T1000 (cell line): Measurements from ENCODE around the gene DNER.

Source experiments
- DNase-seq: peaks from one replicate; lab custom pipeline; 2025; ENCODE audit warnings: mixed read lengths; lab: John Stamatoyannopoulos, UW

The DNER gene

GRCh38 chr2:229335877-229336346 is 378.4 kb downstream of the DNER start:
- DNase-seq, result no peak

DNA sequence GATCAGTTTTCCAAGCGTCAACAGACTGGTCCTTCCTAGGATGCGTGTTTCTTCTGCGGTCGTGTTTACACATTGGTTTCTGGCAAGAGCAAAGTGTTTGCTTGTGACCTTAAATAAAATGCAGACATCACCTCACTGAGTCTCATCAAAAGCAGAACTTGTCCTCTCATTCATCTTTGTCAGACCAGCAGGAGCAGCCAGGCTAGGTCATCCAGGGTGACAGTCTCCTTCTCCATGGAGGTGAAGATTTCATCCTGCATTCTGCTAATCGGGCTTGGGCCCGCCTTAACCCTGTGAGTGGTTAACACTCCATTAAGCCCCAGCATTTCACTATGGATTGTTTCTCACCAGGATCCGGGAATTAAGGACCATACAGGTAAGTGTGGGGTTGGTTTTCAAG is 379.0 kb downstream of the DNER start:
- no peak for DNase-seq

GRCh38 chr2:229330952-229331351 is 383.4 kb downstream of the DNER start:
- no peak for DNase-seq

GRCh38 chr2:229319558-229319957 is 394.8 kb downstream of the DNER start:
- DNase-seq, result no peak

DNA sequence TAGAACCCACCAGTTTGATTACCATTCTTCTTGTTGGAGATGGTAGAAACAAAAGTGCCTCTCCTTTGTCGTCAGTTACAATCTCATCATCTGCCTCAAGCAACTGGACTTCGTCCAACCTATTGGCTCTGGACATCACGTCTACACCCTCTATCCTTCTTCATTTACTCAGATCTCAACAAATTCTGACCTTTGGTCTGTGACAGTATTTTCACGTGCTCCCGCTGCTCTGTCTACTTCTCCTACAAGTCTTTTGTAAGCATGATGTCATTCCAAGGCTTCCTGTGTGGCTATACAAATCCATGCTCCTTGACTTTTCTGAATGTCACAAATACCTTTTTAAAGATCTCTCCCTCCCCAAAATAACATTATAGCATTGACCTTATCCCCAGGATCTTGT is 400.2 kb downstream of the DNER start:
- DNase-seq, result no peak

GRCh38 chr2:229313591-229313990 is 400.8 kb downstream of the DNER start:
- DNase-seq, result no peak
